ENCODE results near the gene MAPK10.

- TF ChIP-seq, protein P1, sequence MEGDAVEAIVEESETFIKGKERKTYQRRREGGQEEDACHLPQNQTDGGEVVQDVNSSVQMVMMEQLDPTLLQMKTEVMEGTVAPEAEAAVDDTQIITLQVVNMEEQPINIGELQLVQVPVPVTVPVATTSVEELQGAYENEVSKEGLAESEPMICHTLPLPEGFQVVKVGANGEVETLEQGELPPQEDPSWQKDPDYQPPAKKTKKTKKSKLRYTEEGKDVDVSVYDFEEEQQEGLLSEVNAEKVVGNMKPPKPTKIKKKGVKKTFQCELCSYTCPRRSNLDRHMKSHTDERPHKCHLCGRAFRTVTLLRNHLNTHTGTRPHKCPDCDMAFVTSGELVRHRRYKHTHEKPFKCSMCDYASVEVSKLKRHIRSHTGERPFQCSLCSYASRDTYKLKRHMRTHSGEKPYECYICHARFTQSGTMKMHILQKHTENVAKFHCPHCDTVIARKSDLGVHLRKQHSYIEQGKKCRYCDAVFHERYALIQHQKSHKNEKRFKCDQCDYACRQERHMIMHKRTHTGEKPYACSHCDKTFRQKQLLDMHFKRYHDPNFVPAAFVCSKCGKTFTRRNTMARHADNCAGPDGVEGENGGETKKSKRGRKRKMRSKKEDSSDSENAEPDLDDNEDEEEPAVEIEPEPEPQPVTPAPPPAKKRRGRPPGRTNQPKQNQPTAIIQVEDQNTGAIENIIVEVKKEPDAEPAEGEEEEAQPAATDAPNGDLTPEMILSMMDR (IDR thresholded peaks at IDR 0.05; ENCODE audit: poor library complexity), result no peak
- no peak for TF ChIP-seq EZH2 (IDR thresholded peaks at IDR 0.05; ENCODE audit: borderline replicate concordance)
These were observed 126.8 kb downstream of the MAPK10 start for GRCh38 chr4:86233090-86233489.

Measured in hepatocyte (in vitro differentiated cells).